HL-60 (cell line): ENCODE results near the gene ZNF544.

Source experiments
- DNase-seq, 2 experiments: peaks; one replicate each; pipeline ENCODE4 v3.0.0-alpha.2; 2010 to 2020; ENCODE audit warnings: low read depth in 1 of 2, low spot score in 1 of 2
- H3K27ac ChIP-seq: fragments of 250-450 bp; sonication (Bioruptor Pico); replicated peaks from 2 replicates; pipeline ENCODE4 v1.5.1; 2020; ENCODE audit warnings: mild to moderate bottlenecking, moderate library complexity
- H3K27me3 ChIP-seq: fragments of 250-450 bp; sonication (Bioruptor Pico); 2 replicates; pipeline ENCODE4 v1.5.1; 2021; ENCODE audit warnings: mild to moderate bottlenecking, moderate library complexity; ENCODE audit not compliant: insufficient read depth, poor library complexity, severe bottlenecking
- H3K4me3 ChIP-seq: replicated peaks from 2 replicates; pipeline ENCODE4 v1.5.1; 2011; ENCODE audit warnings: mild to moderate bottlenecking, control low read depth, low read length; ENCODE audit not compliant: insufficient read depth
- GABPA ChIP-seq: IDR thresholded peaks from 2 replicates; pipeline ENCODE4 v1.6.1; 2012; ENCODE audit warnings: low read depth
- POLR2AphosphoS5 ChIP-seq: IDR thresholded peaks from 2 replicates; pipeline ENCODE4 v1.6.1; 2012; ENCODE audit warnings: low read depth
- SPI1 ChIP-seq: IDR thresholded peaks from 2 replicates; pipeline ENCODE4 v1.6.1; 2012; ENCODE audit warnings: low read depth, mild to moderate bottlenecking, borderline replicate concordance
- TF ChIP-seq, protein P1 (sequence below): IDR thresholded peaks from 2 replicates; pipeline ENCODE4 v1.6.1; 2012; ENCODE audit warnings: low read depth; ENCODE audit not compliant: insufficient replicate concordance
- TF ChIP-seq, protein P2 (sequence below): IDR thresholded peaks from one replicate; pipeline ENCODE4 v1.5.1; 2011; ENCODE audit warnings: low read length, control low read depth, inconsistent platforms; ENCODE audit not compliant: insufficient read depth

The ZNF544 gene

DNA sequence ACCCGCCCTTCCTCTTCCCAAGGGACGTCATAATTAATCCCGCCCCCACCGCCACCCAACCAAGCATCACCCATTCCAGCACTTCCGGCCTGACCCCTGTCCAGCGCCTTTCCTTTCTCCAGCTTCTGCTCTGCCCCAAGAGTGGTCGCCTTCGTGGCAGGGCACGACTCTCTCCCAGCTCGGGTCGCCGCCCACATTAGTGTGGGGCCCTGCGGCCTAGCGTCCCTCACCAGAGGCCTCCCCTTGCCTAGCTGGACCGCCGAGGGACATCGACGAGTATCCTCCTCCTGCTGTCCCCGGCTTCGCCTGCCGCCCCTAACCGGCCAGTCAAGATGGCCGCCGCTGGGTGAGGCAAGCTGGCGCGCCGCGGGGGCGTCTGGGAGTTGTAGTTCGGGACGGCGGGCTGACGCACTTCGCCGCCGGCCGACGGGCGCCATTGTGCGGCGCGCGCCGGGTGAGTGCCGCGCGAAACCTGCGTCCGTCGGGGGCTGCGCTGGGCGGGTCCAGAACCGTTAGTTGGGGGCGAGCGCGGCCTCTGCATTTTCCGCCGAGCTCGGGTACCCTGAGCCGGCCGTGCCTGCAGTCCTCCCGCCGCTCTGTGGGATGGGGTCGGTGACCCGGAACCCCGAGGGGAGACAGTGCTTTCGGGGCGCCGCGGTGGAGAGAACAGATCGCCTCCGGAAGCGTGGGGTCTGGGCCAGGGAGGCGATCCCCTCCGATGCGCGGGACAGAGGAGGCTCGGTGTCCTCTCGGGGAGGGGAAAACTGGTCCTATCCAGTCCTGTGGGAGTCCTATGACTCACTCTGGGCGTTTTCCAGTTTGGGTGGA lies 45.5 kb upstream of the ZNF544 start, which contains the start of gene ZNF274:
ZNF274 (plus strand) TSS at position 73 of the 828 bp plus-strand sequence. CDS start 905 bp downstream, outside the sequence.
- Histone ChIP-seq H3K27ac (peak within 1 kb of the TSS; percentile 99), H3K4me3 (peak within 1 kb of the TSS; percentile 78), H3K27me3 (no peaks in the 10 kb centered on the region)
- DNase-seq: peak; percentile 87 to 94
- TF ChIP-seq, protein P1, sequence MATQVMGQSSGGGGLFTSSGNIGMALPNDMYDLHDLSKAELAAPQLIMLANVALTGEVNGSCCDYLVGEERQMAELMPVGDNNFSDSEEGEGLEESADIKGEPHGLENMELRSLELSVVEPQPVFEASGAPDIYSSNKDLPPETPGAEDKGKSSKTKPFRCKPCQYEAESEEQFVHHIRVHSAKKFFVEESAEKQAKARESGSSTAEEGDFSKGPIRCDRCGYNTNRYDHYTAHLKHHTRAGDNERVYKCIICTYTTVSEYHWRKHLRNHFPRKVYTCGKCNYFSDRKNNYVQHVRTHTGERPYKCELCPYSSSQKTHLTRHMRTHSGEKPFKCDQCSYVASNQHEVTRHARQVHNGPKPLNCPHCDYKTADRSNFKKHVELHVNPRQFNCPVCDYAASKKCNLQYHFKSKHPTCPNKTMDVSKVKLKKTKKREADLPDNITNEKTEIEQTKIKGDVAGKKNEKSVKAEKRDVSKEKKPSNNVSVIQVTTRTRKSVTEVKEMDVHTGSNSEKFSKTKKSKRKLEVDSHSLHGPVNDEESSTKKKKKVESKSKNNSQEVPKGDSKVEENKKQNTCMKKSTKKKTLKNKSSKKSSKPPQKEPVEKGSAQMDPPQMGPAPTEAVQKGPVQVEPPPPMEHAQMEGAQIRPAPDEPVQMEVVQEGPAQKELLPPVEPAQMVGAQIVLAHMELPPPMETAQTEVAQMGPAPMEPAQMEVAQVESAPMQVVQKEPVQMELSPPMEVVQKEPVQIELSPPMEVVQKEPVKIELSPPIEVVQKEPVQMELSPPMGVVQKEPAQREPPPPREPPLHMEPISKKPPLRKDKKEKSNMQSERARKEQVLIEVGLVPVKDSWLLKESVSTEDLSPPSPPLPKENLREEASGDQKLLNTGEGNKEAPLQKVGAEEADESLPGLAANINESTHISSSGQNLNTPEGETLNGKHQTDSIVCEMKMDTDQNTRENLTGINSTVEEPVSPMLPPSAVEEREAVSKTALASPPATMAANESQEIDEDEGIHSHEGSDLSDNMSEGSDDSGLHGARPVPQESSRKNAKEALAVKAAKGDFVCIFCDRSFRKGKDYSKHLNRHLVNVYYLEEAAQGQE: peak; percentile 65
- TF ChIP-seq POLR2AphosphoS5 (peak; percentile 81), SPI1 (peak; percentile 30; the same call in 1 of the 2 replicates), GABPA (peak; percentile 60)
- TF ChIP-seq, protein P2, sequence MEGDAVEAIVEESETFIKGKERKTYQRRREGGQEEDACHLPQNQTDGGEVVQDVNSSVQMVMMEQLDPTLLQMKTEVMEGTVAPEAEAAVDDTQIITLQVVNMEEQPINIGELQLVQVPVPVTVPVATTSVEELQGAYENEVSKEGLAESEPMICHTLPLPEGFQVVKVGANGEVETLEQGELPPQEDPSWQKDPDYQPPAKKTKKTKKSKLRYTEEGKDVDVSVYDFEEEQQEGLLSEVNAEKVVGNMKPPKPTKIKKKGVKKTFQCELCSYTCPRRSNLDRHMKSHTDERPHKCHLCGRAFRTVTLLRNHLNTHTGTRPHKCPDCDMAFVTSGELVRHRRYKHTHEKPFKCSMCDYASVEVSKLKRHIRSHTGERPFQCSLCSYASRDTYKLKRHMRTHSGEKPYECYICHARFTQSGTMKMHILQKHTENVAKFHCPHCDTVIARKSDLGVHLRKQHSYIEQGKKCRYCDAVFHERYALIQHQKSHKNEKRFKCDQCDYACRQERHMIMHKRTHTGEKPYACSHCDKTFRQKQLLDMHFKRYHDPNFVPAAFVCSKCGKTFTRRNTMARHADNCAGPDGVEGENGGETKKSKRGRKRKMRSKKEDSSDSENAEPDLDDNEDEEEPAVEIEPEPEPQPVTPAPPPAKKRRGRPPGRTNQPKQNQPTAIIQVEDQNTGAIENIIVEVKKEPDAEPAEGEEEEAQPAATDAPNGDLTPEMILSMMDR: no peak

DNA sequence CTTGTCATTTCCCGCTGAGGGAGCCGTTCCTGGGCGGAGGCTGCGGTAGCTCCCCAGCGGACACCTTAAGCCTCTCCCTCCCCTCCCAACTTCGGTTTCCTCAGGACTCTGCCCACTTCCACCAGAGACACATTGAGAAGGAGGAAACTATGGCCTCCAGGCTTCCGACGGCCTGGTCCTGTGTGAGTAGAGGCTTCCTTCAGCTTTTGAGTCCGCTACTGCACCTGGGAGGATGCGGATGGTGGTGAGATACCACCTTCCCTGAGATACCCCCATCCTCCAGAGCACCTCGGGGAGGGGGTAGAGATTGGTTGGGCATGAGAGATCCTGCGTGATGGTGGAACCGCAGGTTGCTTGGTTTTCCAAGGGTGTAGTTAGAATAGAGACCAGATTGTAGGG lies 44.9 kb upstream of the ZNF544 start:
- H3K27ac ChIP-seq: peak overlapping the region; percentile 99
- DNase-seq: peak in 1 of 2 experiments; percentile 73
- no peaks in the 10 kb centered on the region for H3K27me3 ChIP-seq
- H3K4me3 ChIP-seq: peak overlapping the region; percentile 78
- TF ChIP-seq, protein P2: no peak
- no peak for TF ChIP-seq GABPA
- TF ChIP-seq, protein P1: no peak
- TF ChIP-seq SPI1: no peak
- TF ChIP-seq POLR2AphosphoS5: no peak

DNA sequence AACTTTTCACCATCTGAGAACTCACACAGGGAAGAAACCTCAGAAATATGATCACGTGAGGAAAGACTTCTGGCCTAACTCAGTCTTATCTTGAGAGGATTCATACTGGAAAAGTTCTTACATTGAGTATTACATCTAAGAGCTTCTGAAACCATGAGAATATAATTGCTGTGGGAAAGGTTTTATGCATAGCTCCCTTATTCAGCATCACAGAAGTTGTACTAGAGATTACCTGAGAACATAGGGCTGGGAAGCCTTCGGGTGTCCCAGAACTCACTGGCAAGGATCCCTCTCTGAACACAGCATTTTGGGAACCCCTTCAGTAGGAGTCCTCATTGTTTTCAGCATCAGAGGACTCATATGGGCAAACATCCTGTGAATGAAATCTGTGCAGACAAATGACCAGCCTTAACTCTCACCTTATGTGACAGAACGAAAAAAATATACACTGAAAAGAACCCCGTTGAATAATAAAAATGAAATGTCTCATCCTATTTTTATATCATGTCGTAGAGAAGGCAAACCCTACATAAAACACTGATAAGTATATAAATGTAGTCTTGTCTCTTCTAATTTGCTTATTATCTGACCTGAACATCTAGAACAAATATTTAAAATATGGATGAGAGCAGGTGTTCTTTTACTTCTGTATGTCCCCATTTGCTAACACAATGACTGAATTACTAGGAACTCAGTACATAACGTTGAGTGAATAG lies 31.7 kb upstream of the ZNF544 start:
- peak; percentile 9 to 40 for DNase-seq
- no peak for TF ChIP-seq POLR2AphosphoS5
- H3K4me3 ChIP-seq: no peak overlapping the region
- no peak overlapping the region for H3K27ac ChIP-seq
- H3K27me3 ChIP-seq: no peaks in the 10 kb centered on the region

DNA sequence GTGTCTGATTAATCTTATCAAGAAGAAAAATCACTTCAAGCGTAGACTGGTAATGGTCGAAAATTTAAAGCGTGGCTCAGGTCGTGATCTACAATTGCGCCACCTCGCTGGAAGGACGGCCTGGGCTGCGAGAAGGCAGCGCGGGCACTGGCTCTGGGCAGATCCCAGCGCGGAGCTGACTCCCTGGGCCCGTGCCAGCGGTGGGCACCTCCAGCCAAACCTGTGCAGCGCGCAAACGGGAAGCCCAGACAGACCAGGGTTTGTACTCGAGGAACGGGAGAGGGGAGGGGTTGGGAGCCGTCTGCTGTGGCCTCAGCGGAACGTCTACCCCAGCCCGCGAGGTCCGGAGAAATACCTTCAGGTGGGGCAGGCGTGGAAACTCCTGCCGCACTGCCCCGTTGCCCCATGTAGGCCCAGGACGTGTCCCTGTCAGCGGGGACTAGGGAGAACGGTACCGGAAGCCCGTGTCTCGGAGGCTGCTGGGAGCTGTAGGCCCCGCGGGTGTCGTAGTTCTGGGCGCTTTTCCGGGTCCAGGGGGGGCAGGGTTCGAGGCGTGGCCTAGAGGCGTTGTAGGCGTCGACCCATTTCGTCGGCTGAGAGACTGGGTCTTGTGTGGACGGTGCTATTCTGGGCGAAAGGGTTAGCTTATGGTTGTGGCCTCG lies 24.8 kb upstream of the ZNF544 start:
- Histone ChIP-seq H3K27me3 (no peaks in the 10 kb centered on the region), H3K4me3 (no peak overlapping the region), H3K27ac (no peak overlapping the region)
- DNase-seq: no peak
- TF ChIP-seq, protein P2: no peak
- TF ChIP-seq, protein P1: no peak
- TF ChIP-seq POLR2AphosphoS5 (peak; percentile 41; the same call in 1 of the 2 replicates), GABPA (no peak), SPI1 (no peak)
